ENCODE data around the gene CLN3. TPM values are rescaled to one million over a fixed set of nuclear protein-coding genes. Genes with fewer than 3 reads are reported as not detected.
A peak's percentile ranks its signal among the peaks of the same experiment; 100 is the strongest.

CLN3 gene
- total and polyA plus RNA-seq, 2 of the 13 experiments (the other 11 are each of a cell fraction or from before 2014, with no cell fraction given): 23.4 to 46.8 TPM

DNA sequence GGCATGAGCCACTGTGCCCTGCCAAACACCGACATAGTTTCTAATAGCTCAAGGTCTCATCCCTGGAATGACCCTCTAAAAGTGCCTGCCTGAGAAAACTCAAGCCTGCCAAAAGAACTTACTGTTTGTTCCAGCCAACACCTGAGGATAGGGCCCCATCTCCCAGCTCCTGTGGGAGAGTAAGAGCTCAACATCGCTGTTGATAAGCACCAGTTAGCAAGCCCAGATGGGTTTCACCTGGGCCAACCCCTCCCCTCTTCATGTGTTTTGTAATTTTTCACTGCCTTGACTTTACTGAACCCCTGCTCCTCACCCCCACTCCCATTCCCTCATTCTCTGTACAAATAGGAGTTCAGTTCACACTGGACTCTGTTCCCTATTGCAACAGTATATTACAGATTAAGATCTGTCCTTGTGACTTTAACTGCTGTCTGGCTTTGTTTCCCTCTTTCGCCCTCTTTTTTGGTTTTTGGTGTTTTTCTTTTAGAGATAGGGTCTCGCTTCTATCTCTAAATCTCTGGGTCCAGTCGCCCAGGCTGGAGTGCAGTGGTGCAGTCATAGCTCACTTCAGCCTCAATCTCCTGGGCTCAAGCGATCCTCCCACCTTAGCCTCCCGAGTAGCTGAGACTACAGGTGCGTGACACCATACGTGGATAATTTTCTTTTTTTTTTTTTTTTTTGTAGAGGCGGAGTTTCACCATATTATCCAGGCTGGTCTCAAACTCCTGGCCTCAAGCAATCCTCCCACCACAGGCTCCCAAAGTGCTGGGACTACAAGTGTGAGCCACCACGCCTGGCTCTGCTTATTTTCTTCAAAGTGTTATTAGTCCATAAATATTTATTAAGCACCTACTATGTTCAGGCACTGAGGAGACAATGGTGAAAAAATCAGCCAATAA, 34.6 kb upstream of the CLN3 start (continued):
- TF ChIP-seq PAX8 (CRISPR knock-in tag; IDR thresholded peaks at IDR 0.05; ENCODE audit: borderline replicate concordance) (no peak), PTBP1 (IDR thresholded peaks at IDR 0.05; ENCODE audit: low read depth, low read length, poor library complexity, severe bottlenecking) (no peak), ZNF616 (CRISPR knock-in tag; IDR thresholded peaks at IDR 0.05; ENCODE audit: low read depth) (no peak), ZBTB20 (CRISPR knock-in tag; IDR thresholded peaks at IDR 0.05; ENCODE audit: borderline replicate concordance, low read depth) (peak; percentile 58; the same call in 1 of the 2 replicates), CEBPG (CRISPR knock-in tag; IDR thresholded peaks at IDR 0.05) (peak; percentile 98), ZBTB25 (CRISPR knock-in tag; IDR thresholded peaks at IDR 0.05) (peak; percentile 55; the same call in 1 of the 2 replicates), ZNF138 (CRISPR knock-in tag; IDR thresholded peaks at IDR 0.05; ENCODE audit: low read depth) (no peak), ZNF260 (CRISPR knock-in tag; IDR thresholded peaks at IDR 0.05; ENCODE audit: borderline replicate concordance, low read depth) (no peak), ZBTB26 (CRISPR knock-in tag; IDR thresholded peaks at IDR 0.05; ENCODE audit: borderline replicate concordance) (no peak), ZFP62 (CRISPR knock-in tag; IDR thresholded peaks at IDR 0.05) (no peak), POGZ (CRISPR knock-in tag; IDR thresholded peaks at IDR 0.05) (peak; percentile 87), KDM1A (CRISPR knock-in tag; IDR thresholded peaks at IDR 0.05) (peak; percentile 72; the same call in 1 of the 2 replicates), GATAD1 (CRISPR knock-in tag; IDR thresholded peaks at IDR 0.05) (peak; percentile 67), RXRA (CRISPR knock-in tag; IDR thresholded peaks at IDR 0.05) (peak; percentile 72; the same call in 1 of the 2 replicates), ARID4A (CRISPR knock-in tag; IDR thresholded peaks at IDR 0.05; ENCODE audit: borderline replicate concordance) (peak; percentile 67; the same call in 1 of the 2 replicates), ZNF510 (CRISPR knock-in tag; IDR thresholded peaks at IDR 0.05; ENCODE audit: low read depth) (peak; percentile 75), HNRNPH1 (optimal IDR thresholded peaks at IDR 0.05; ENCODE audit: low read depth, low read length) (no peak), ESRRA (CRISPR knock-in tag; IDR thresholded peaks at IDR 0.05; ENCODE audit: low read depth) (peak; percentile 95), JUNB (CRISPR knock-in tag; IDR thresholded peaks at IDR 0.05; ENCODE audit: borderline replicate concordance) (peak; percentile 62; the same call in 1 of the 2 replicates)
- TF ChIP-seq, protein P1, sequence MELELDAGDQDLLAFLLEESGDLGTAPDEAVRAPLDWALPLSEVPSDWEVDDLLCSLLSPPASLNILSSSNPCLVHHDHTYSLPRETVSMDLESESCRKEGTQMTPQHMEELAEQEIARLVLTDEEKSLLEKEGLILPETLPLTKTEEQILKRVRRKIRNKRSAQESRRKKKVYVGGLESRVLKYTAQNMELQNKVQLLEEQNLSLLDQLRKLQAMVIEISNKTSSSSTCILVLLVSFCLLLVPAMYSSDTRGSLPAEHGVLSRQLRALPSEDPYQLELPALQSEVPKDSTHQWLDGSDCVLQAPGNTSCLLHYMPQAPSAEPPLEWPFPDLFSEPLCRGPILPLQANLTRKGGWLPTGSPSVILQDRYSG (CRISPR knock-in tag; IDR thresholded peaks at IDR 0.05): 0 out of 2 replicates have a peak, but pooled peaks have one; percentile 10

Measured in HepG2 (cell line).